Measurements from ENCODE around the gene NT5E.

Gene NT5E

GRCh38 chr6:85460154-85460920 lies 10.5 kb downstream of the NT5E start:
- no peak for DNase-seq (ENCODE audit: low read depth in 2 of 2)

GRCh38 chr6:85460921-85461797 lies 11.3 kb downstream of the NT5E start:
- no peak for DNase-seq (ENCODE audit: low read depth in 2 of 2)

GRCh38 chr6:85461798-85462170 lies 11.9 kb downstream of the NT5E start:
- DNase-seq (ENCODE audit: low read depth in 2 of 2), result no peak

- no peak for DNase-seq (ENCODE audit: low read depth in 2 of 2)
Measured at GRCh38 chr6:85462673-85463072, 12.8 kb downstream of the NT5E start.

- DNase-seq (ENCODE audit: low read depth in 2 of 2), result no peak
Measured at GRCh38 chr6:85463621-85464259, 13.9 kb downstream of the NT5E start.

GRCh38 chr6:85464260-85464644 lies 14.4 kb downstream of the NT5E start:
- no peak for DNase-seq (ENCODE audit: low read depth in 2 of 2)

GRCh38 chr6:85464722-85465150 lies 14.9 kb downstream of the NT5E start:
- DNase-seq (ENCODE audit: low read depth in 2 of 2), result no peak

- no peak for DNase-seq (ENCODE audit: low read depth in 2 of 2)
Measured at GRCh38 chr6:85465762-85466161, 15.9 kb downstream of the NT5E start.

- DNase-seq (ENCODE audit: low read depth in 2 of 2), result no peak
Measured at GRCh38 chr6:85468326-85468725, 18.4 kb downstream of the NT5E start.

- no peak for DNase-seq (ENCODE audit: low read depth in 2 of 2)
Measured at GRCh38 chr6:85469276-85470022, 19.6 kb downstream of the NT5E start.

- no peak for DNase-seq (ENCODE audit: low read depth in 2 of 2)
Measured at GRCh38 chr6:85470023-85470410, 20.1 kb downstream of the NT5E start.

GRCh38 chr6:85472744-85473143 lies 22.9 kb downstream of the NT5E start:
- no peak for DNase-seq (ENCODE audit: low read depth in 2 of 2)

- no peak for DNase-seq (ENCODE audit: low read depth in 2 of 2)
Measured at GRCh38 chr6:85473748-85474147, 23.9 kb downstream of the NT5E start.

GRCh38 chr6:85476532-85476931 lies 26.6 kb downstream of the NT5E start:
- no peak for DNase-seq (ENCODE audit: low read depth in 2 of 2)

GRCh38 chr6:85479208-85479607 lies 29.3 kb downstream of the NT5E start:
- DNase-seq (ENCODE audit: low read depth in 2 of 2), result no peak

- no peak for DNase-seq (ENCODE audit: low read depth in 2 of 2)
Measured at GRCh38 chr6:85482206-85482904, 32.5 kb downstream of the NT5E start.

GRCh38 chr6:85482905-85483700 lies 33.2 kb downstream of the NT5E start:
- DNase-seq (ENCODE audit: low read depth in 2 of 2), result peak; percentile 70 to 81

GRCh38 chr6:85483846-85484245 lies 34.0 kb downstream of the NT5E start:
- DNase-seq (ENCODE audit: low read depth in 2 of 2), result no peak

- DNase-seq (ENCODE audit: low read depth in 2 of 2), result no peak
Measured at GRCh38 chr6:85484948-85485347, 35.1 kb downstream of the NT5E start.

- DNase-seq (ENCODE audit: low read depth in 2 of 2), result no peak
Measured at GRCh38 chr6:85490516-85491248, 40.8 kb downstream of the NT5E start.

All from stimulated activated CD8-positive, alpha-beta memory T cell treated with anti-CD3 and anti-CD28 coated beads, Interleukin-7, amount 100 ng/mL, for 1 hour (primary cell).